Renal cortical epithelial cell (primary cell): ENCODE results near the gene PARS2. TPM values are rescaled to one million over a fixed set of nuclear protein-coding genes. Genes with fewer than 3 reads are reported as not detected.

ENCODE experiments used
- DNase-seq: peaks from one replicate; pipeline ENCODE4 v3.0.0-alpha.2; 2011; ENCODE audit warnings: low read depth
- total RNA-seq: library from RNA; depleted of rRNA; stranded (reverse); fragments of >200 nt; gene quantifications from 2 replicates; pipeline ENCODE4 v1.2.3, GENCODE V29; 2014

Gene PARS2
- total RNA-seq, 1 donor from 2014 or later: 9.2 TPM

GRCh38 chr1:54736685-54737084 lies 27.6 kb downstream of the PARS2 start:
- DNase-seq: no peak

DNA sequence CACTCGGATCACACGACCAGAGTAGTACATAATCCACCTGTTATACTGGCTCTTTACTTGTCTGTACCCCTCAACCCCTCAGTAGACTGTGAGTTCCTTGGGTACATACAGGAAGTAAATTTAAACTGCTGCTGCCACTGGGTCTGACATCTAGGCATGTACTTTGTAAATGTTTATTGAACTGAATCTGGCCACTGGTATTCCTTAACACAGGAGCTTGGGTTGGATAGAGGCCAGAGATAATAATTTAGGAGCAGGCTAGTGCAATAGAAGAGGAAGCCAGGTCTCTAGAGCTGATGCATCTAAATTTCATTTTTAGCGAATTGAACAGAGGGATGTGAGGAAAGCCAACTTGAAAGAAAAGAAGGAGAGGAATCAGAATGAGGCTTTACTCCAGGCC lies 36.3 kb downstream of the PARS2 start:
- DNase-seq: peak; percentile 31

DNA sequence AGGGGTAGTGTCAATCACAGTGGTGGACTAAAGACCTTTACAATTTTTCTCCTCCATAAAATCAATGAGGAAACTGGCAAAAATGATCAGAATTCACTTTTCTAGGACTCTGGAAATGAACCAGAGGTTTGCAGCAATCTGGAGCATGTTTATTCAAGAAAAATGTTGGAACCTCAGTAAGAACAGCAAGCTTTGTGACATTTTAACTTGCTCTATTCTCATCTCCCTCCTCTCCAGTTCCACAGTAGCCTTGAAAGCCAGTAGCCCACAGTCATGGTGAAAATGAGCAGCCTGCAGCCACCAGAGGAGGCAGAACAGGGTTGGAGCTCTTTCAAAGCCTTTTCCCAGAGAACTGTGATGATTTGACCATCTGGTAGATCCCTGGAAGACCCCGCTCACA lies 39.6 kb downstream of the PARS2 start:
- no peak for DNase-seq

DNA sequence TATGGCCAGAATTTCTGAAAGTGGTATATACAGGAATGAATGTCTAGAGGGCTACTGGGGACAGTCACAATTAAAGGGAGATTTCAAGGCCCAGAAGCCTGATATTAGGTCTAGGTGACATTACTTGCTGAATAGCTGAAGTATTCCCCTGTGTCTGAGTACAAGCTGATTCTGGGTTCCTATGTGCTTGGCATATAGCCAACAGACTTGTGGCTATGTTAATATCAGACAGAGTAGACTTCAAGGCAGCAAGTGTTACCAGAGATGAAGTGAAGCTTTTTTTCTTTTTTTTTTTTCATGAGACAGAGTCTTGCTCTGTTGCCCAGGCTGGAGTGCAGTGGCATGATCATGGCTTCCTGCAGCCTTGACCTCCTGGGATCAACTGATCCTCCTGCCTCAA lies 40.3 kb downstream of the PARS2 start:
- peak; percentile 42 for DNase-seq

- no peak for DNase-seq
Observed at GRCh38 chr1:54721719-54722118, 42.6 kb downstream of the PARS2 start.

DNA sequence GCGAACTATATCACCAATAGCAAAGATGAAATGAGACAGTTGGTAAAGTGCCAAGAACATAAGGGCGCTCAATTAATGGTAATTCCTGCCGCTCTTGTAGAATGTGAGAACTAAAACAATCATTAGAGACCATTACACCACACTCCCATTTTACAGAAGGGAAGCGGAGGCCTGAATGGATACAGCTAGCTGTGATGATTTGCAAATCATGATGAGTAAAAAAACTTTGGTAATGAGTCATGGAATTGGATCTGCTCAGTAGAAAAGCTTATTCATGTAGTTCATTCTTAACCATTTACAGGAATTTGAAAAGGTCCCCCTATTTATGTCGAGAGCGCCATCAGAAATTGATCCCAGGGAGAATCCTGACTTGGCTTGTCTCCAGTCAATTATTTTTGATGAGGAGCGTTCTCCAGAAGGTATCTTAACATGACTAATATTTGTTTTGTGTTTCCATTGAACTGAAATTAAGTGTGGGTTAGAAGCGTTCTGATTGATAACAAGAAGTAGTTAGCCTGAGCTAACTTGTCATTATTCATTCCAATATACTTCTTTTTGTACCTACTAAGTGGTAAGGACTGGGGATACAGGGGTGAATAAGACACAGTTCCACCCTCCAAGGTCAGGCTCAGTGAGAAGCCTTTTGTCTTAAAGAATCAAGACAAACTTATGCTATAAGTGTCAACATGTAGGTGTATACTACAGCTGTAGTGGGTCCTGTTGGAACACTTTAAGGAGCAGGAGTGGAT lies 47.9 kb downstream of the PARS2 start:
- peak; percentile 65 for DNase-seq

DNA sequence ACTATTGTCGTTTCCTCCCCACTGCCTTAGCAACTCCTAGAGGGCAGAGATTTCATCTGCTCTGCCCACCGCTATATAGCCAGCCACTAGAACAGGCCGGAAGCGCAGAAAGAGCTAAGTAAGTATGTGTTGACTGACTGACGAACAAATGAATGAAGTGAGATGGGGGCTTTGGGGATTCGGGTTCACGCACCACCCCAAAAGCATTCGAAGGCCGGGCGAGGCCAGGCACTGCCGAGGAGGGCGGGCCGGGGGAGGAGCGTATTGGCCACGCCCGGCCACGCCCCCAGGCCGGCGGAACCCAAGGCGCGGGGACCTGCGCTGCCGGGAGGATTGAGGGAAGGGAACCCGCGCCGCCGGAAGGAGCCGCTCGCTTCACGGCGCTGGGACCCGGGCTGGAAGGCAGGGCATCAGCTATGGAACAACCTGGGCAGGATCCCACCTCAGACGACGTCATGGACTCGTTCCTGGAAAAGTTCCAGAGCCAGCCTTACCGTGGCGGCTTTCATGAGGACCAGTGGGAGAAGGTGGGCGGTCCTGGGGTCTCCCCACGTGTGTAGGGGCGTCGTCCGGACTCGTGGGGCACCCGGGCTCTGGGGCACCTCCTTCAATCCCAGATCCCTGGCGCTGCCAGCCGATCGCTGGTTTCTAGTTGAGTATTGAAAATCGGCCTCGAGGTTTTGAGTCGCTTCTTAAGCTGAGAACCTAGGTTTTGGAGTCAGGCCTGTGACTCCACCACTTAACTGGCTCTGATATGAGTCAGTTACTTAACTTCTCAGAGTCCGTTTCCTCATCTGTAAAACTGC lies 48.6 kb downstream of the PARS2 start, which contains the start of gene TTC4:
TTC4 (plus strand) TSS at position 369 of the 806 bp plus-strand sequence; CDS start at position 417, 48 bp downstream.
- peak; percentile 40 for DNase-seq

DNA sequence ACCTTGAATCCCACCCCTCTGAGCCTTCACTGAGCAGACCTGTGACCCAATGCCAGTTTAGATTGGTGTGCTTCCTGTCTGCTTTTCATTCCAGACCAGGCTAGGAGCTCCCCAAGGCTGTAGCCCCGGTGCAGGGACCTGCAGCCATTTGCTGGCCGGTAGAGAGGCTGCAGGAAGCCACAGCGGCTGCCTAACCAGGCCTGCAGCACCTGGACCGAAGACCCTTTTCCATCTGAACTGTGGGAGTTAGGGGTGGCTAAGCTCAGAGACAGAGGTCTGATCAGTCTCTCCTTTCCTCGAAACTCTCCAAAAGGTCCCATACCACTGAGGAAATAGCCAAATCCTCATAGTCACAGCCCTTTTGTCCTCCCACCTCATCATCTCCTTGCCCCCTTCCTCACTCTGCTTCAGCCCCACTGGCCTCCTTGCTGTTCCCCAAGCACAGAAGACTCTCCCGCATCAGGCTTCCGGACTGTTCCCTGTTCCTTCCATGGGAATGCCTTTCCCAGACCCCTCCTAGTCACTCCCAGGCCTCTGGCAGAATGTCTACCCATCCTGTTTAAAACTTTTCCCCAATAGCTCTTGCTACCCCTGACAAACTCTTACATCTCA lies 49.3 kb downstream of the PARS2 start:
- no peak for DNase-seq

DNA sequence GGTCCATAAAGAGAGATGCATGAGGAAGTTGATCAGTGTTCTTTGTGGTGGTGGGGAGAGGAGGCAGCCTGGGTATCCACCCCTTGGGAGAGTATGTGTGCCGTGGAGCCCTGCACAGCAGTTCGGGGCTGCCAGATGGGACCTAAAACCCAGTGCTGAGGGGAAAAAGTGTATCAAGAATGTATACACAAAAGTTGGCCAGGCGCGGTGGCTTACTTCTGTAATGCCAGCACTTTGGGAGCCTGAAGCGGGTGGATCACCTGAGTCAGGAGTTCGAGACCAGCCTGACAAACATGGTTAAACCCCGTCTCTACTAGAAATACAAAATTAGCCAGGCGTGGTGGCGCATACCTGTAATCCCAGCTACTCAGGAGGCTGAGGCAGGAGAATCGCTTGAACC lies 52.8 kb downstream of the PARS2 start:
- no peak for DNase-seq

DNA sequence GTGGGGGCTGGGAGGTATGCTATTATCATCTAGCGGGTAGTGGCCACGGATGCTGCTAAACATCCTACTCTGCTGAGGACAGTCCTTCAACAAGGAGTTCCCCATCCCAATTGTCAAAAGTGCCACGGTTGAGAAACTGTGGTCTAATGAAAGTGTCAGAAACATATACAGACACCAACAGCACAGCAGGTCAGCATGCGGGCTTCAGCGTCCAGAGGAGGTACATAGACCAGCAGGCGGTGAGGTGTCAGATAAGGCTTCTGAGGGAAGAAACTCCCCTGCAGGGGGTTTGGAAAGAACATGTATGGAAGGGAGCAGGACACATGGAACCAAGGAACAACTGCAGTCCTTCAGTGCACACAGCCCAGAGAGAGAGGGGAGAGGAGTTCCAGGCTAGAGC lies 53.5 kb downstream of the PARS2 start:
- no peak for DNase-seq

GRCh38 chr1:54710434-54710833 lies 53.9 kb downstream of the PARS2 start:
- DNase-seq: no peak

DNA sequence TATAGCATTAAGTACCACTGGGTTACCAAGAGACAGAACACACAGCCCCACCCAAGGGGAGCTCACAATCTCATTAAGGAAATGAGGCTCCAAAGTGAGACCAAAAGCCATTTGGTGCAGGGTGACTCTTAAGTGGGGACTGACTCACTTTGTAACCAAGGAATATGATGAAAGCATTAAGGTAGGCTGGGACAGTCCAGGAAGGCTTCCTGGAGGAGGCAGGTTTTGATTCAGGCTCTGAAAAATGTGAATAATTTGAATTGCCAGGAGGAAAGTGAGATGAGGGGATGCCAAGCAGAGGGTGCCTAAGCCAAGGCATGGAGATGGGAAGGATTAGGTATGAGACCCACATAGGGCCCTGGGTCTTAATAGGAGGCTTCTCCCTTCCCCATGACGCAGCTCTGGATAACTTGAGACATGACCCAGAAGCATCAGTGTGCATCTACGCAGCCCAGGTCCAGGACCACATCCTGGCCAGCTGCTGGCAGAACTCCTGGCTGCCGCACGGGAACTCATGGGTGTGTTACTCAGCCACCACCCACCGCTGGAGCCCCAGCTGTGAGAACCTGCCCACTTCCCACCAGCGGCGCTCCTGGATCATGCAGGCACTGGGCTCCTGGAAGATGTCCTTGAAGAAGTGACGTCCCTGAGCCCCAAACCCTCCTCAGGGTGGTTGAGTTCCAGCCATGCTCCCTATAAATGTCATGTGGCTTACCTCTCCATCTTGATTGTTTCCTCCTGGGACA lies 54.6 kb downstream of the PARS2 start:
- DNase-seq: no peak

- no peak for DNase-seq
Observed at GRCh38 chr1:54708385-54708784, 55.9 kb downstream of the PARS2 start.

Other genes with a start within 250 kb of the PARS2 start
- gene ACOT11, start 216.3 kb downstream of the PARS2 start, total RNA-seq: 1.4 and 2.4 TPM in 2 replicates
- gene FAM151A, start 141.0 kb downstream of the PARS2 start, total RNA-seq: not detected in 2 replicates
- gene MROH7, start 122.7 kb downstream of the PARS2 start, total RNA-seq: not detected in 2 replicates
- gene TTC4, start 48.7 kb downstream of the PARS2 start, total RNA-seq: 26.0 and 26.6 TPM in 2 replicates
- 6.9 and 10.3 TPM in 2 replicates for gene TTC22, start 36.8 kb upstream of the PARS2 start, total RNA-seq
- gene DHCR24, start 122.7 kb upstream of the PARS2 start, total RNA-seq: 383 and 608 TPM in 2 replicates
- gene TMEM61, start 216.1 kb upstream of the PARS2 start, total RNA-seq: 0.35 TPM in 1 of 2 replicates, not detected in the other
- 0.45 TPM in 1 of 2 replicates, not detected in the other for gene BSND, start 234.4 kb upstream of the PARS2 start, total RNA-seq